GM12874 (cell line): ENCODE results near the gene HERC2.

Source experiments
- CTCF ChIP-seq: IDR thresholded peaks from 2 replicates; pipeline ENCODE4 v1.5.1; 2011; ENCODE audit warnings: low read depth, mild to moderate bottlenecking, control low read depth, low read length, moderate library complexity; ENCODE audit not compliant: insufficient read depth

Gene HERC2

GRCh38 chr15:28273873-28274610 lies 47.9 kb downstream of the HERC2 start:
- TF ChIP-seq CTCF: no peak

GRCh38 chr15:28273468-28273867 lies 48.5 kb downstream of the HERC2 start:
- no peak for TF ChIP-seq CTCF

- TF ChIP-seq CTCF: no peak
Measured at GRCh38 chr15:28272587-28272986, 49.4 kb downstream of the HERC2 start.

- no peak for TF ChIP-seq CTCF
Measured at GRCh38 chr15:28271697-28272260, 50.2 kb downstream of the HERC2 start.

- no peak for TF ChIP-seq CTCF
Measured at GRCh38 chr15:28269097-28269496, 52.9 kb downstream of the HERC2 start.

- no peak for TF ChIP-seq CTCF
Measured at GRCh38 chr15:28267727-28268126, 54.3 kb downstream of the HERC2 start.

GRCh38 chr15:28265334-28266019 lies 56.5 kb downstream of the HERC2 start:
- TF ChIP-seq CTCF: no peak
